IPS-18c (cell line): ENCODE data around the gene TUBGCP4.

Source experiments
- H3K4me3 ChIP-seq: 2 replicates; pipeline ENCODE4 v1.7.0; 2013; ENCODE audit warnings: low read depth, mild to moderate bottlenecking, low read length, moderate library complexity; ENCODE audit not compliant: insufficient read depth
- H3K9me3 ChIP-seq: one replicate; pipeline ENCODE4 v1.6.1; 2013; ENCODE audit warnings: mild to moderate bottlenecking, low read length, moderate library complexity; ENCODE audit not compliant: control insufficient read depth, insufficient read depth

The TUBGCP4 gene

DNA sequence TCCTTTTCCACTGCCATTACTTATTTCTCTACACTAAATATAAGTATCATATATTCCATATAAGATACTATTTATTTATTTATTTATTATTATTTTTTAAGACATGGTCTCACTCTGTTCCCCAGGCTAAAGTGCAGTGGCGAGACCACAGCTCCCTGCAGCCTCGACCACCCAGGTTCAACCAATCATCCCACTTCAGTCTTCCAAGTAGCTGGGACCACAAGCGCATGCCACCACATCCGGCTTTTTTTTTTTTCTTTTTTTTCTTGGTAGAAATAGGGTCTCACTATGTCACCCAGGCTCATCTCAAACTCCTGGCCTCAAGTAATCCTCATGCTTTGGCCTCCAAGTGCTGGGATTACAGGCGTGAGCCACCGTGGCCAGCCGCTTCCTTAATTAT is 65.5 kb downstream of the TUBGCP4 start:
- H3K4me3 ChIP-seq: no peak overlapping the region
- no peaks in the 10 kb centered on the region for H3K9me3 ChIP-seq

DNA sequence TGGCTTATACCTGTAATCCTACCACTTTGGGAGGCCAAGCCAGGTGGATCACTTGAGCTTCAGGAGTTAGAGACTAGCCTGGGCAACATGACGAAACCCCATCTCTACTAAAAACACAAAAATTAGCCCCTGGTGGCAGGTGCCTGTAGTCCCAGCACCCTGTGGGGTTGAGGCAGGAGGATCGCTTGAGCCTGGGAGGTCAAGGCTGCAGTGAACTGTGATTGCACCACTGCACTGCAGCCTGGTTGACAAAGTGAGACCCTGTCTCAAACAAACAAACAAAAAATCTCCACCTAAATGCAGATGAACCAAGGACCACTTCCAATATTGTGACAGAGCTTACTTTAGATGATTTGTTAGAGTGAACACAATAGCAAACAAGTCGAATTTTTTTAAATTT is 68.4 kb downstream of the TUBGCP4 start:
- Histone ChIP-seq H3K4me3 (no peak overlapping the region), H3K9me3 (no peaks in the 10 kb centered on the region)

DNA sequence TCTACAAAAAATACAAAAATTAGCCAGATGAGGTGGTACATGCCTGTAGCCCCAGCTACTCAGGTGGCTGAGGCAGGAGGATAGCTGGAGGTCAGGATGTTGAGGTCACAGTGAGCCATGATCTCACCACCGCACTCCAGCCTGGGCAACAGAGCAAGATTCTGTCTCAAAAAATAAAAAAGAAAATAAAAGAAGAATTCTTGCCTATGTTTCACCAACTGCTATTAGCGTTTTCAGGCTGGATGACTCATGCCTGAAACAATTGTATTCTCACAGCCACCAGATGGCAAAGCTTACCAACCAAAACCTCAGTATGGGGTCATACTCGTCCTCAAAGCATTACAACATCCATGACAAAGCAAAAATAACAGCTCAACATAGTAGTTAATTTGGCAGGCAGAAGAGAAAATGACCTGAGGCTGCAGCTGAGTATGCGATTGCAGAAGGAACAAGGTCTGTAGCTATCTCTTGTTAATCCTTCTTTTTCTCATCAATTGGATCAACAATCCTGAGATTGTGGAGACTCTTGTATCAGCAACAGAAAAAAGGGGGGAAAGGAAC is 69.9 kb downstream of the TUBGCP4 start:
- Histone ChIP-seq H3K9me3 (no peaks in the 10 kb centered on the region), H3K4me3 (no peak overlapping the region)

DNA sequence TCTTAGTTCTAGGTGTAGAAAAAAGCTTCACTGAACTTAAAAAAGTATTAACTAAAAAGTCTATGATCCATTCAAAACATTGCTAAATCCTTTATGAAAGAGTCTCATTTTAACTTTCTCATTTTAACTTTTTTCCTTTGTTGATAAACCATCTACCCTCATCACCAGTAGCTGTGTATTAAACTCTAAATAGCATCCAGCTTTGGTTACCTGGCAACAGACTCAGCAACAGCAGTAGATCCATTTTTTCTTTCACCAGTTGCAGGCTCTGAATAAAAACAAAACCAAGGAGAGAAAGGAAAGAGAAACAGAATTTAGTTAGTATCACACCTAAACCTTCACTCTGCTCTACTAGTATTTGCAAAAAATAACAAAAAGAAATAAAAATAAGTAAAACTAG is 70.4 kb downstream of the TUBGCP4 start:
- no peaks in the 10 kb centered on the region for H3K9me3 ChIP-seq
- no peak overlapping the region for H3K4me3 ChIP-seq

DNA sequence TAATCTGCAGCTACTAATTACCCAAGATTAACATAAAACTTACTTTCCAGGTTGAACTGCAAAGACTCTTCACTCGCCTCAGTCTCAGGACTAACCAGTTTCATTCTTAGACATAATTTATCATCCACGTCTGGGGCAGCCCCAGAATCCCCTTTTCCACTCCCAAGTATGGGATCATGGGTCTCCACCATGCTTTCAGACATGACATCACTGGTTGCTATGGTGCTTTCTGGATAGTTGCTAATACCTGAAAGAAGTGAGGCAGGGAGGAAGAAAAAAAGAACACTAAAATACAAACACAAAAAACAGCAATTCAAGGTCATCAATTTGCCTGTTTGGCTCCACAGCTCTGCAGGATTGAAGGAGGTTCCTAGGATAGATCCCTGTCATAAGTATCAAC is 75.4 kb downstream of the TUBGCP4 start:
- Histone ChIP-seq H3K9me3 (no peaks in the 10 kb centered on the region), H3K4me3 (no peak overlapping the region)

DNA sequence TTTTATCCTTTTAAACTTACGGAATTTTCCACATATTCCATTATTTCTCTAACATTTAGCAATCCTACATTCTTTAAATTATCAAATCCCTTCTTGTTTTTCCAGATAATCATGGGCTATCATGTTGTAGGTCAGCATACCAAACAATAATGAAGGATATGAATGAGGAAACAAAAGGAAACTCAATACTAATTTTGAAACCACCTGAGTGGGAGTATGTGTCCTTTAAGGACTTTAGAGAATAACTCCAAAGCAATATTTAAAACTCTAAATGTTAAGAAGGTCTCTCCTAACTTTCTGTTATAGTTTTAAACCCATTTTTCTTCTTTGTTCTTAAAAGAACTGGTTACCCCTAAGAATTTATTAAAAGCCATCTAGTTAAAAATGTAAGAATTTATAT is 79.1 kb downstream of the TUBGCP4 start:
- no peaks in the 10 kb centered on the region for H3K9me3 ChIP-seq

More for the DNA sequence above, 79.1 kb downstream of the TUBGCP4 start:
- H3K4me3 ChIP-seq: no peak overlapping the region
